ENCODE data around the gene INTS15.
"Not testable (repeated sequence)": the region's sequence is repeated elsewhere in the genome, so short reads cannot be mapped to it uniquely, and the experiment has no call there.

Gene INTS15

GRCh38 chr7:6589829-6590644 lies at the start of gene INTS15:
TSS of gene INTS15 (plus strand) at chr7:6590021. CDS start at chr7:6590284, 263 bp downstream.
- peak; percentile 81 for DNase-seq

DNA sequence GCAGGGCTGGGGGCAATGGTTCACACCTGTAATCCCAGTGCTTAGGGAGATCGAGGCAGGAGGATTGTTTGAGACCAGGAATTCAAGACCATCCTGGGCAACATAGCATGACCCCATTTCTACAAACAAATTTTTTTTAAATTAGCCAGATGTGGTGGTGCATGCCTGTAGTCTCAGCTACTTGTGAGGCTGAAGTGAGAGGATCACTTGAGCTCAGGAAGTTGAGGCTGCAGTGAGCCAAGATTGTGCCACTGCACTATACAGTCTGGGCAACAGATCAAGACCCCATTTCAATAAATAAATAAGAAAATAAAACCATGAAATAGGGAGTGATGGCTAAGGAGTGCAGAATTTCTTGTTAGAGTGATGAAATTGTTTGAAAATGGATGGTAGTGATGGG lies 47.5 kb upstream of the INTS15 start:
- no peak for DNase-seq

GRCh38 chr7:6545398-6546126 lies 44.3 kb upstream of the INTS15 start:
- DNase-seq, result no peak

- no peak for DNase-seq
Observed at GRCh38 chr7:6546498-6547251, 43.1 kb upstream of the INTS15 start.

GRCh38 chr7:6547400-6547799 lies 42.4 kb upstream of the INTS15 start:
- no peak for DNase-seq

- no peak for DNase-seq
Observed at GRCh38 chr7:6551016-6551511, 38.8 kb upstream of the INTS15 start, which contains the start of gene GRID2IP. TSS of gene GRID2IP (minus strand) at chr7:6551461. CDS start at chr7:6551436, 25 bp downstream.

GRCh38 chr7:6553448-6554044 lies 36.3 kb upstream of the INTS15 start:
- DNase-seq, result no peak

DNA sequence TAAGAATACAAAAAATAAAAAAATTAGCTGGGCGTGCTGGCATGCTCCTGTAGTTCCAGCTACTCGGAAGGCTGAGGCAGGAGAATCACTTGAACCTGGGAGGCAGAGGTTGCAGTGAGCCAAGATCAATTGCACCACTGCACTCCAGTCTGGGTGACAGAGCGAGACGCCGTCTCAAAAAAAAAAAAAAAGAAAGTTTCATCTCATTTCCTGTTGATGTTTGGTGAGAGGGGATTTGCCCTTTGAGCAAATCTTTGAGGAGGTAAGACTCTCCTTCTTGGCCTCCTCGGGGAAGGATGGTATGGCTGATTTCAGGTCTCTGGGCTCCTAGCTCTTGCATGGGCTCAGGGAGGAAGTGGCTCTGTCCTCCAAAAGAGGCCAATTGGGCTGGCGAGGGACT lies 35.0 kb upstream of the INTS15 start:
- no peak for DNase-seq

- no peak for DNase-seq
Observed at GRCh38 chr7:6556196-6556595, 33.6 kb upstream of the INTS15 start.

DNA sequence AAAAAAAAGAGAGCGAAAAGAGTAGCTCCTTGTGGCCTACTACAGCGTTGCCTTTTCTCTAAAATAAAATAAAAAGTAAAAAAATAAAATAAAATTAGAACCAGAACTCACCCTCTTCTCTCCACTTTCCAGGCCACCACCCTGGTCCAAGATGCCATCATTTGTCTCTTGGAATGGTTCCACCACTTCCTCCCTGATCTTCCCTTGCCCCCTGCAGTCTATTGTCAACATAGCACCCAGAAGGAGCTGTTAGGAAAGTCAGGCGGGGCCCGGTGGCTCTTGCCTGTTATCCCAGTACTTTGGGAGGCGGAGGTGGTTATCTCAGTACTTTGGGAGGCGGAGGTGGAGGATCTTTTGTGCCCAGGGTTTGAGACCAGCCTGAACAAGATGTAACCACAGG lies 31.0 kb upstream of the INTS15 start:
- DNase-seq, result peak; percentile 53

- DNase-seq, result no peak
Observed at GRCh38 chr7:6559896-6560295, 29.9 kb upstream of the INTS15 start.

DNA sequence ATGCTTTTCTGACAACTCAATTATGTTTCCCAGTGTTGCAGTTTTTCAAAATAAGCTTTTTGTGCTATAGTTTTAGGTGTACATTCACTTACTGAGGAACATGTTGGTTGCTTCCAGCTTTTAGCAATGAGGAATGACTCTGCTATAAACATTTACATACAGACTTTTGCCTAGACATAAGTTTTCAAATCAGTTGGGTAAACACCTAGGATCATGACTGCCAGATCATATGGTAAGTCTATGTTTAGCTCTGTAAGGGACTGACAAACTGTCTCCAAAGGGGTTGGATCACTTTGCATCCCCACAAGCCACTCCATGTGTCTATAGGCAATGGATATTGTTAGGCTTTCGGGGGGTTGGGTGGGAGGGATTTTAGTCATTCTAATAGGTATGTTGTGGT lies 27.7 kb upstream of the INTS15 start:
- no peak for DNase-seq

- no peak for DNase-seq
Observed at GRCh38 chr7:6563936-6564770, 25.7 kb upstream of the INTS15 start.

DNA sequence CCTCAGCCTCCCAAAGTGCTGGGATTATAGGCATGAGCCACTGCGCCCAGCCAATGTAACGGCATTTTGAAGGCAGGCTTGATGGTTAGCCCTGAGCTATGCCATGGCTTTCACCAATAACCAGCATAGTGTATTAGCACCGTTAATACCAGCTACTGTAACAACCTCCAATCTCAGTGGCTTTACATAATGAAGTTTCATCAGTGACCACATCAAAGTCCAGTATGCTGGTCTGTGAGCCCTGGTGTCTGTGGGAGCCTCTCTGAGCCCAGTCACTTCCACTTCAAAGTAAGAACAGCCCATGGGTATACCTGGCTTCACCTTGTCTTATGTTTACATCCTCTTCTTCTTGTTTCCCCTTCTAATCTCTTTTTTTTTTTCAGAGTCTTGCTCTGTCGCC lies 24.2 kb upstream of the INTS15 start:
- DNase-seq, result no peak

DNA sequence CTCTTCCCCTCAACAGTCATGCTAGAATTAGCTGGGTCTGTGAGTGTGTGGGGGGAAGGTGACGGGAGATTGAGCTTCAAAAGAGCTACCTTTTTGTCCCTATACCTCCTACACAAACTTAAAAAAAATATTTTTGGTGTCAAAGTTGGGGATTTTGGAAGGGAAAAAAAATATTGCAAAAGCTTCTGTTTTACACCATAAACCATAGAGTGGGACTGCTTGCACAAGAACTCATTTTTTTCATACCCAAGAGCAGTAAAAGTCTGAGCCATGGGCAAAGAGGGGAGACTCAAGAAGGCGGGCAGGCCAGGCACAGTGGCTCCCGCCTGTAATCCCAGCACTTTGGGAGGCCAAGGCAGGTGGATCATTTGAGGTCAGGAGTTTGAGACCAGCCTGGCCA lies 21.9 kb upstream of the INTS15 start:
- DNase-seq, result no peak

DNA sequence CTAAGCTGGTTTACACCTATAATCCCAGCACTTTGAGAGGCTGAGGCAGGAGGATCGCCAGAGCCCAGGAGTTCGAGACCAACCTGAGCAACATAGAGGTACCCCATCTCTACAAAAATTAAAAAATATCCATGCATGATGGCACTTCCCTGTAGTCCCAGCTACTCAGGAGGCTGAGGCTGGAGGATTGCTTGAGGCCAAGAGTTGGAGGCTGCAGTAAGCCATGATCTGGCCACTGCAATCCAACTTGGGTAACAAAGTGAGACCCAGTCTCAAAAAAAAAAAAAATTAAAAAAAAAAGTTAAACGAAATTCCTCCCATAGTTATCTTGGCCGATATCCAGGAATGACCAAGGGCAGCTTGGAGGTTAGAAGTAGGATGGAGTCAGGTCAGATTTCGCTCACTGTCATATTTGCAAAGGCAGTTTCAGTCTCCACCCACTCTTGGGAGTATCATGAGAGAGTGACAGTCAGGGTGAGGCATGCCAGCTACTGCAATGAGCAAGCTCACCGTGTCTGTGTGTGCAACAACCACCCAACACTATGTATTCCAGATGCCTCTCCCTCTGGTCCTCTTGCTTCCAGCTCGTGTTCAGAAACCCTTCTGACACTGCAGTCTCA lies 18.6 kb upstream of the INTS15 start:
- DNase-seq, result no peak

DNA sequence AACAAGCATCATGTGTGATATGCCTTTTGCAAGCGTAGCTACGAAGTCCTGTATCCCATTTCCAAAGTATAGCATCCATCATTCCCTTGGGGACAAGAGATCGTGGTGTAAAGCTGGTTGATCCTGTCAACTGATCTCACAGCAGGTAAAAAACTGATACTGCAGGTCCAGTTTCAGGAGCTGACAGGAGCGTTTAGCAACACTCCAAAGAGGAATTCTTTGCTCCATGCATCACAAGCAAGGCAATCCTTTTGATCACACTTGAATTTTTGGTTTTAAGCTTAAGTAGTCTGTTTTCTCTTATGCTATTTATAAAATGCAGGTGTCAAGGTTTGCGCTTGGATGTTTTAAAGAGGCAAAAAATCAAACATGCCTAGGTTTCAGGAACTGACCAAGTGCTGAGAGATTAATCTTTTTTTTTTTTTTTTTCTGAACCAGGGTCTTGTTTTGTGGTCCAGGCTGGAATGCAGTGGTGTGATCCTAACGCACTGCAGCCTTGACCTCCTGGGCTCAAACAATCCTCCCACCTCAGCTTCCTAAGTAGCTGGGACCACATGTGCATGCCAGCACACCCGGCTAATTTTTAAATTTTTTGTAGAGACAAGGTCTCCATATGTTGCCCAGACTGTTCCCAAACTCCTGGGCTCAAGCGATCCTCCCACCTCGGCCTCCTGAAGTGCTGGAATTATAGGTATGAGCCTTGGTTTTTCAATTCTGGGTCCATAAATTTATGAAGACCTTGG lies 14.4 kb upstream of the INTS15 start:
- DNase-seq, result no peak

DNA sequence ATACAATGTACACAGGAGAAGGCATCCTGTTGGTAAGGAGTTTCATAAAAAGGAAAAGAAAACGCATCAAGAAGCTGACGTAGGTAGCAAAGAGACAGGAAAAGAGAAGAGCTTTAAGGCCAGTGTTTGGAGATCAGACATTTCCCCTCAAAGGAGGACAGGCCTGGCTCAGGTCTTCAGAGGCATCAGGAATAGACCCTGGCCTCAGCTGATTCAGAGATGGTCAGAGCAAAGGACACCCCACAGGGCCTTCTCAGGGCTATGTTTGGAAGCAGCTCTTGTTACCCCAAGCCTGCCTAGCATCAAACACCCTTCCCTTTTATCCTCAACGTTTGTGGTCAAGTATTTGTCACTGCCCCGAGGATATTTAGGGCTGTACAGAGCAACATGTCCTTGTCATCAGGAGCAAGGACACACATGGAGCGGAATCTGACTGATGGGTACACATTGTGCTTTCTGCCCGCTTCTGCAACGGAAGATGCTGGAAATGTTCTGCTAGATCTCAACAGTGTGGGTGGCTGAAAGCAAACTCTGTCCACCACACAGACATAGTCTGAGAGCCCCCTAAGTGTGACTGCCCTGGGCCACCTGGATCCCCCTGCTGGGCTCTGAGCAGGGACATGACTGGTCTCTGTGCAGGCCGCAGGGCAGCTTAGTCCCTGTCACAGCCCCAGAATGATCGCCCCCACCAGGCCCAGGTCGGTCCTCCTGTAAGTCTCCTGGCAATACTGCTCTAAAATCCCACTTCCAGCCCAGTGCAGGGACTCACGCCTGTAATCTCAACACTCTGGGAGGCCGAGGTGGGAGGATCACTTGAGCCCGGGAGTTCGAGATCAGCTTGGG lies 13.6 kb upstream of the INTS15 start:
- DNase-seq, result no peak

- not testable (repeated sequence) for DNase-seq
Observed at GRCh38 chr7:6576867-6577368, 12.9 kb upstream of the INTS15 start.

All from NCI-H2171 (cell line).